HepG2 (cell line): ENCODE results near the gene TOPORS. TPM values are rescaled to one million over a fixed set of nuclear protein-coding genes. Genes with fewer than 3 reads are reported as not detected.

ENCODE experiments used
- ATAC-seq: fragments of 200-7000 bp; cut with Tn5 transposase; 3 replicates; pipeline ENCODE4 v1.9.1; 2020; ENCODE audit warnings: mild to moderate bottlenecking, moderate library complexity
- BruUV-seq: library from RNA; stranded (reverse); fragments of 400-500 nt; replicated peaks from 2 replicates; lab custom pipeline; 2021; lab: Mats Ljungman, UMichigan
- CTCF ChIA-PET: fragments of 300-600 bp; formaldehyde crosslinking; extraction: SDS; loops from one replicate; lab custom pipeline; 2021; ENCODE audit warnings: low total read pairs, inconsistent platforms, low intra/inter-chr PET ratio; lab: Yijun Ruan, JAX
- POLR2A ChIA-PET: fragments of 350-600 bp; sonication (Branson Sonifier 250); formaldehyde crosslinking; loops from one replicate; lab custom pipeline; 2020; ENCODE audit warnings: antibody characterized with exemption, inconsistent platforms; lab: Yijun Ruan, JAX
- DNase-seq: peaks from one replicate; pipeline ENCODE4 v3.0.0-alpha.2; 2015; ENCODE audit warnings: low spot score
- FAIRE-seq: peaks from 3 replicates; lab custom pipeline; 2011; peaks lifted over from hg19 to GRCh38; lab: Jason Lieb, UNC
- H2AFZ ChIP-seq: one replicate; pipeline ENCODE4 v1.6.1; 2011; ENCODE audit warnings: low read length, inconsistent platforms
- H3K27ac ChIP-seq: fragments of 300-600 bp; 3 replicates; pipeline ENCODE4 v1.8.0; 2011; ENCODE audit warnings: mixed run types, mild to moderate bottlenecking, mixed read lengths, low read length, inconsistent platforms; ENCODE audit not compliant: insufficient read depth; ENCODE audit errors: extremely low read length
- H3K27me3 ChIP-seq, 2 experiments: fragments of 200-600 bp in 1 of 2; 2 replicates in 1 of 2; 3 replicates in 1 of 2; pipeline versions ENCODE4 v1.6.0 to v1.8.0; 2011; ENCODE audit warnings: low read length in 2 of 2, mild to moderate bottlenecking in 2 of 2, moderate library complexity in 2 of 2, inconsistent platforms in 1 of 2; ENCODE audit not compliant: insufficient read depth in 2 of 2, control insufficient read depth in 1 of 2
- H3K36me3 ChIP-seq, 2 experiments: fragments of 200-600 bp in 1 of 2; replicated peaks in 1 of 2; 2 replicates in 1 of 2; 3 replicates in 1 of 2; pipeline versions ENCODE4 v1.5.1 to v1.8.0; 2011; ENCODE audit warnings: low read length in 2 of 2, inconsistent platforms in 1 of 2; ENCODE audit not compliant: insufficient read depth in 2 of 2, control insufficient read depth in 1 of 2
- H3K4me1 ChIP-seq: 2 replicates; pipeline ENCODE4 v1.5.1; 2012; ENCODE audit warnings: low read length, inconsistent platforms; ENCODE audit not compliant: insufficient read depth
- H3K4me2 ChIP-seq: 2 replicates; pipeline ENCODE4 v1.6.0; 2011; ENCODE audit warnings: low read depth, low read length, inconsistent platforms
- H3K4me3 ChIP-seq, 3 experiments: fragments of 200-600 bp in 1 of 3; sonication (generic), shearing (Covaris generic) in 1 of 3; replicated peaks in 1 of 3; 2 replicates each; pipeline ENCODE4 v1.5.1; 2011 to 2016; ENCODE audit warnings: low read length in 3 of 3, inconsistent platforms in 2 of 3, low read depth in 2 of 3, mild to moderate bottlenecking in 2 of 3, control low read depth in 1 of 3, mixed read lengths in 1 of 3; ENCODE audit not compliant: insufficient read depth in 1 of 3
- H3K79me2 ChIP-seq: one replicate; pipeline ENCODE4 v1.6.1; 2011; ENCODE audit warnings: low read length, inconsistent platforms; ENCODE audit not compliant: insufficient read depth
- H3K9ac ChIP-seq: 2 replicates; pipeline ENCODE4 v1.6.0; 2011; ENCODE audit warnings: mild to moderate bottlenecking, low read depth, low read length, inconsistent platforms; ENCODE audit not compliant: insufficient read depth
- H3K9me3 ChIP-seq: 2 replicates; pipeline ENCODE4 v1.5.1; 2012; ENCODE audit warnings: mild to moderate bottlenecking, low read length
- H4K20me1 ChIP-seq: 2 replicates; pipeline ENCODE4 v1.6.0; 2011; ENCODE audit warnings: inconsistent platforms, mild to moderate bottlenecking, low read length, moderate library complexity; ENCODE audit not compliant: insufficient read depth
- LBX2 ChIP-seq: sonication (generic); formaldehyde crosslinking; IDR thresholded peaks from 2 replicates; pipeline ENCODE4 v1.5.0; 2020; ENCODE audit warnings: missing genetic modification reagents, mild to moderate bottlenecking, borderline replicate concordance
- MBNL3 ChIP-seq: fragments of 250-450 bp; sonication (Bioruptor Pico); conservative IDR thresholded peaks from 2 replicates; pipeline ENCODE4 v1.8.0; 2022; ENCODE audit warnings: mild to moderate bottlenecking, inconsistent platforms
- MTERF4 ChIP-seq: sonication (generic); formaldehyde crosslinking; IDR thresholded peaks from 2 replicates; pipeline ENCODE4 v1.8.0; 2023; ENCODE audit warnings: mild to moderate bottlenecking, missing genetic modification reagents
- MXD1 ChIP-seq: sonication (generic); formaldehyde crosslinking; IDR thresholded peaks from 2 replicates; pipeline ENCODE4 v1.4.0; 2020; ENCODE audit warnings: mild to moderate bottlenecking, missing genetic modification reagents
- MYC ChIP-seq: sonication (generic); formaldehyde crosslinking; IDR thresholded peaks from 2 replicates; pipeline ENCODE4 v1.9.0; 2021; ENCODE audit warnings: missing genetic modification reagents, borderline replicate concordance
- NFIC ChIP-seq: IDR thresholded peaks from 2 replicates; pipeline ENCODE4 v1.6.1; 2012; ENCODE audit warnings: mild to moderate bottlenecking, low read length, inconsistent platforms
- PBX3 ChIP-seq: sonication (generic); formaldehyde crosslinking; IDR thresholded peaks from 2 replicates; pipeline ENCODE4 v1.8.1; 2023; ENCODE audit warnings: missing genetic modification reagents, inconsistent platforms, borderline replicate concordance
- RBFOX2 ChIP-seq: fragments of 200-400 bp; formaldehyde crosslinking; IDR thresholded peaks from 2 replicates; pipeline ENCODE4 v1.6.1; 2017; ENCODE audit warnings: low read depth, mild to moderate bottlenecking, low read length
- TBP ChIP-seq: sonication (generic); formaldehyde crosslinking; IDR thresholded peaks from 2 replicates; pipeline ENCODE4 v1.5.0; 2020; ENCODE audit warnings: missing genetic modification reagents
- TOE1 ChIP-seq: sonication (generic); formaldehyde crosslinking; IDR thresholded peaks from 2 replicates; pipeline ENCODE4 v1.4.0; 2020; ENCODE audit warnings: mild to moderate bottlenecking, missing genetic modification reagents
- ZFP36 ChIP-seq: fragments of 150-350 bp; IDR thresholded peaks from 2 replicates; pipeline ENCODE4 v1.6.1; 2018; ENCODE audit warnings: borderline replicate concordance, low read length, low read depth; ENCODE audit not compliant: partially characterized antibody
- ZFY ChIP-seq: sonication (generic); formaldehyde crosslinking; IDR thresholded peaks from 2 replicates; pipeline ENCODE4 v1.4.0; 2020; ENCODE audit warnings: missing genetic modification reagents
- ZNF264 ChIP-seq: sonication (generic); formaldehyde crosslinking; IDR thresholded peaks from 2 replicates; pipeline ENCODE4 v1.4.0; 2020; ENCODE audit warnings: missing genetic modification reagents
- ZNF549 ChIP-seq: sonication (generic); formaldehyde crosslinking; IDR thresholded peaks from 2 replicates; pipeline ENCODE4 v1.5.0; 2020; ENCODE audit warnings: missing genetic modification reagents
- ZNF770 ChIP-seq: sonication (generic); formaldehyde crosslinking; IDR thresholded peaks from 2 replicates; pipeline ENCODE4 v1.5.0; 2020; ENCODE audit warnings: mild to moderate bottlenecking, missing genetic modification reagents
- WGBS: methylation state at CpG from one replicate; pipeline ENCODE4 v1.1.6; 2017; ENCODE audit warnings: low lambda C conversion rate; 5-methylcytosine and 5-hydroxymethylcytosine counted together
- in situ Hi-C: cut with HindIII; loops from 2 replicates; pipeline ENCODE4 v1.10.0; 2017; ENCODE audit warnings: low pct_unique_long_range_greater_than_20kb; ENCODE audit not compliant: extremely low pct_ligation_motif_present
- intact Hi-C: fragments of 100-400 bp; cut with micrococcal nuclease; formaldehyde crosslinking; loops from one replicate; pipeline ENCODE4 v1.10.0; 2022; ENCODE audit not compliant: unreplicated experiment
- polyA plus RNA-seq, 8 experiments: library from polyadenylated mRNA; depleted of rRNA in 3 of 8; stranded (reverse) in 7 of 8; unstranded in 1 of 8; fragments of >200 nt; fragmentation: Illumina TruSeq in 4 of 8; extraction: Trizol in 4 of 8; gene quantifications; 2 replicates each; pipeline versions ENCODE4 v1.2.1 to v1.2.3, GENCODE V29; 2011 to 2016; ENCODE audit warnings: low read depth in 4 of 8, missing spikeins in 1 of 8, mixed read lengths in 1 of 8; ENCODE audit not compliant: insufficient read depth in 1 of 8
- total RNA-seq, 5 experiments: library from RNA; depleted of rRNA; stranded (reverse); fragments of >200 nt; fragmentation: Illumina TruSeq; extraction: Trizol; gene quantifications; 2 replicates each; pipeline ENCODE4 v1.2.3, GENCODE V29; 2016; ENCODE audit warnings: low read depth in 1 of 5

Gene TOPORS
- total and polyA plus RNA-seq, 2 of the 13 experiments (the other 11 are each of a cell fraction or from before 2014, with no cell fraction given), result 6.8 to 19.6 TPM

- H3K27ac ChIP-seq, result no peak overlapping the region
- H3K4me3 ChIP-seq, result no peak overlapping the region
- TF ChIP-seq ZFP36 (peak; percentile 25), ZFY (CRISPR knock-in tag) (no peak), ZNF770 (CRISPR knock-in tag) (no peak), MYC (no peak), TOE1 (CRISPR knock-in tag) (no peak), MXD1 (CRISPR knock-in tag) (no peak)
- WGBS, result 98% methylated on average over 1 of the region's 1 CpG
- no TSS peak for BruUV-seq
- H2AFZ ChIP-seq, result no peak overlapping the region
- FAIRE-seq, result no peak
- H3K27me3 ChIP-seq, result no peaks in the 10 kb centered on the region
- ATAC-seq, result no peak
- peaks cover 4% of the 10 kb centered on the region for H3K79me2 ChIP-seq
- DNase-seq, result no peak
- H4K20me1 ChIP-seq, result no peaks in the 10 kb centered on the region
- peaks cover 18% of the 10 kb centered on the region for H3K9me3 ChIP-seq
- intact Hi-C loops, result no loop called here
- peaks cover 9% of the 10 kb centered on the region for H3K4me1 ChIP-seq
- CTCF ChIA-PET, result no interaction called here
- in situ Hi-C loops, result no loop called here
- H3K4me2 ChIP-seq, result no peak overlapping the region
- POLR2A ChIA-PET, result no interaction called here
- H3K9ac ChIP-seq, result no peak overlapping the region
- 0 out of 5 replicates have a peak, but pooled peaks cover 0 to 4% of the 10 kb centered on the region in 2 experiments for H3K36me3 ChIP-seq
These were observed 34.1 kb downstream of the TOPORS start for GRCh38 chr9:32518276-32518675.

- TF ChIP-seq RBFOX2, result no peak
- no peak for TF ChIP-seq ZNF549 (CRISPR knock-in tag)
- TF ChIP-seq NFIC, result no peak
- no peak for TF ChIP-seq LBX2 (CRISPR knock-in tag)
- TF ChIP-seq MTERF4 (CRISPR knock-in tag), result no peak
- no peak for TF ChIP-seq TBP (CRISPR knock-in tag)
- no peak for TF ChIP-seq ZNF264 (CRISPR knock-in tag)
- TF ChIP-seq PBX3 (CRISPR knock-in tag), result no peak
- TF ChIP-seq MBNL3 (CRISPR knock-in tag), result no peak
- Histone ChIP-seq H3K4me1 (no peaks in the 10 kb centered on the region), H3K27ac (no peak overlapping the region), H3K9ac (no peak overlapping the region), H3K4me3 (no peak overlapping the region), H2AFZ (no peak overlapping the region), H3K4me2 (no peak overlapping the region), H3K36me3 (0 out of 5 replicates have a peak, but pooled peaks cover 0 to 4% of the 10 kb centered on the region in 2 experiments), H3K79me2 (no peaks in the 10 kb centered on the region), H4K20me1 (no peaks in the 10 kb centered on the region), H3K27me3 (no peaks in the 10 kb centered on the region), H3K9me3 (peaks cover 18% of the 10 kb centered on the region)
- DNase-seq, result no peak
- ATAC-seq, result no peak
- POLR2A ChIA-PET, result no interaction called here
- intact Hi-C loops (no loop called here), in situ Hi-C loops (no loop called here)
- CTCF ChIA-PET, result no interaction called here
- FAIRE-seq, result no peak
- BruUV-seq, result no TSS peak
These were observed 36.1 kb downstream of the TOPORS start for GRCh38 chr9:32516241-32516640.
